B cell (primary cell): ENCODE measurements around the gene C16orf92.

ENCODE experiments used
- EZH2 ChIP-seq: IDR thresholded peaks from 2 replicates; pipeline ENCODE4 v1.6.1; 2012; ENCODE audit warnings: borderline replicate concordance, low read depth, mild to moderate bottlenecking, moderate library complexity, low read length; ENCODE audit not compliant: insufficient read depth, poor library complexity, severe bottlenecking
- TF ChIP-seq, protein P1 (sequence below): fragments of 200-600 bp; IDR thresholded peaks from one replicate; pipeline ENCODE4 v1.8.0; 2022; ENCODE audit warnings: antibody characterized with exemption, mild to moderate bottlenecking

DNA sequence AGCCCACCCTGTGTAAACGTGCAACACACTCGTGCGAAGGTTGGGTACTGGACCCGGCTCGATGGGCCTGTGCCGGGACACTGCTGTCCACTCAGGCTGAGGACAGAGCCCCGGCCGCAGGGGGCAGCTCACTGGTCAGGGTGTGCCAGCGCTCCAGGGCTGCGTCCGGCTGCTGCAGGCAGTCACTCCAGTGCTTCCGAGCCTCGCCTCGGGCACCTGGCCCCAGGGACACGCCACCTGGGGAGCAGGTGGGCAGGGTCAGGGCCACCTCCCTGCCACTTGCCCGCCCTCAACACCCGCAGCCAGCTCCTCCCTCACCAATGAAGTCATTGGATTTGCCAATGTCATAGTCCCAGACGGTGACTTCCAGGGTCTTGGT lies 16.9 kb upstream of the C16orf92 start:
- TF ChIP-seq, protein P1, sequence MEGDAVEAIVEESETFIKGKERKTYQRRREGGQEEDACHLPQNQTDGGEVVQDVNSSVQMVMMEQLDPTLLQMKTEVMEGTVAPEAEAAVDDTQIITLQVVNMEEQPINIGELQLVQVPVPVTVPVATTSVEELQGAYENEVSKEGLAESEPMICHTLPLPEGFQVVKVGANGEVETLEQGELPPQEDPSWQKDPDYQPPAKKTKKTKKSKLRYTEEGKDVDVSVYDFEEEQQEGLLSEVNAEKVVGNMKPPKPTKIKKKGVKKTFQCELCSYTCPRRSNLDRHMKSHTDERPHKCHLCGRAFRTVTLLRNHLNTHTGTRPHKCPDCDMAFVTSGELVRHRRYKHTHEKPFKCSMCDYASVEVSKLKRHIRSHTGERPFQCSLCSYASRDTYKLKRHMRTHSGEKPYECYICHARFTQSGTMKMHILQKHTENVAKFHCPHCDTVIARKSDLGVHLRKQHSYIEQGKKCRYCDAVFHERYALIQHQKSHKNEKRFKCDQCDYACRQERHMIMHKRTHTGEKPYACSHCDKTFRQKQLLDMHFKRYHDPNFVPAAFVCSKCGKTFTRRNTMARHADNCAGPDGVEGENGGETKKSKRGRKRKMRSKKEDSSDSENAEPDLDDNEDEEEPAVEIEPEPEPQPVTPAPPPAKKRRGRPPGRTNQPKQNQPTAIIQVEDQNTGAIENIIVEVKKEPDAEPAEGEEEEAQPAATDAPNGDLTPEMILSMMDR = no peak
- no peak for TF ChIP-seq EZH2
